Measurements from ENCODE around the gene ACOX2.

- TF ChIP-seq FOXM1 (IDR thresholded peaks at IDR 0.05; ENCODE audit: borderline replicate concordance) (no peak), BHLHE40 (IDR thresholded peaks at IDR 0.05; ENCODE audit: borderline replicate concordance) (no peak), HDGF (IDR thresholded peaks at IDR 0.05; ENCODE audit: borderline replicate concordance) (no peak), SP1 (IDR thresholded peaks at IDR 0.05) (no peak), FOXA1 (IDR thresholded peaks at IDR 0.05) (no peak), ARNT (IDR thresholded peaks at IDR 0.05) (no peak), ELF4 (IDR thresholded peaks at IDR 0.05) (no peak), CTBP1 (IDR thresholded peaks at IDR 0.05; ENCODE audit: borderline replicate concordance) (no peak), FOXK2 (IDR thresholded peaks at IDR 0.05) (no peak), TARDBP (IDR thresholded peaks at IDR 0.05) (no peak), LEF1 (IDR thresholded peaks at IDR 0.05; ENCODE audit: borderline replicate concordance) (no peak), NFRKB (IDR thresholded peaks at IDR 0.05) (no peak), ZNF384 (IDR thresholded peaks at IDR 0.05) (no peak), SUZ12 (IDR thresholded peaks at IDR 0.05) (no peak)
Observed at GRCh38 chr3:58575971-58576652, 39.1 kb upstream of the ACOX2 start.

Data from HEK293T (cell line).